SK-N-SH (cell line): Measurements from ENCODE around the gene MACROD2. TPM values are rescaled to one million over a fixed set of nuclear protein-coding genes. Genes with fewer than 3 reads are reported as not detected.

Source experiments
- CTCF ChIA-PET: fragments of 300-600, 350-600 bp; formaldehyde crosslinking; extraction: SDS; loops from one replicate; lab custom pipeline; 2021; lab: Yijun Ruan, JAX
- POLR2A ChIA-PET: fragments of 350-600 bp; sonication (Branson Sonifier 250); formaldehyde crosslinking; extraction: SDS; loops from one replicate; lab custom pipeline; 2020; ENCODE audit warnings: antibody characterized with exemption, inconsistent platforms; lab: Yijun Ruan, JAX
- DNase-seq: peaks from one replicate; pipeline ENCODE4 v3.0.0; 2012
- H2AFZ ChIP-seq: fragments of 200-600 bp; sonication (generic); 2 replicates; pipeline ENCODE4 v1.8.1; 2016; ENCODE audit warnings: antibody characterized with exemption, mild to moderate bottlenecking, low read depth
- H3F3A ChIP-seq: fragments of 200-600 bp; sonication (generic); replicated peaks from 2 replicates; pipeline ENCODE3; 2016; ENCODE audit warnings: antibody characterized with exemption, mild to moderate bottlenecking; ENCODE audit not compliant: insufficient read depth
- H3K27ac ChIP-seq, 2 experiments: fragments of 200-500 bp in 1 of 2; fragments of 200-600 bp in 1 of 2; sonication (Bioruptor generic) in 1 of 2; sonication (generic), shearing (Covaris generic) in 1 of 2; 2 replicates each; pipeline versions ENCODE4 v1.5.1 to v1.6.1; 2014 to 2016; ENCODE audit warnings: low read depth in 2 of 2, inconsistent platforms in 1 of 2, low read length in 1 of 2, mild to moderate bottlenecking in 1 of 2, mixed read lengths in 1 of 2
- H3K27me3 ChIP-seq: fragments of 200-600 bp; sonication (generic), shearing (Covaris generic); 2 replicates; pipeline ENCODE4 v1.6.1; 2016; ENCODE audit warnings: mixed run types; ENCODE audit not compliant: insufficient read depth
- H3K36me3 ChIP-seq, 2 experiments: fragments of 200-500 bp in 1 of 2; fragments of 200-600 bp in 1 of 2; sonication (Bioruptor generic) in 1 of 2; sonication (generic) in 1 of 2; replicated peaks in 1 of 2; 2 replicates each; pipeline versions ENCODE3 to v1.5.1; 2014 to 2016; ENCODE audit warnings: low read length in 1 of 2, mild to moderate bottlenecking in 1 of 2; ENCODE audit not compliant: insufficient read depth in 2 of 2, control insufficient read depth in 1 of 2
- H3K4me1 ChIP-seq, 2 experiments: fragments of 200-500 bp in 1 of 2; fragments of 200-600 bp in 1 of 2; sonication (Bioruptor generic) in 1 of 2; sonication (generic), shearing (Covaris generic) in 1 of 2; 2 replicates each; pipeline versions ENCODE4 v1.5.1 to v1.6.1; 2014 to 2016; ENCODE audit warnings: low read depth in 1 of 2, low read length in 1 of 2, mixed run types in 1 of 2; ENCODE audit not compliant: insufficient read depth in 2 of 2, control insufficient read depth in 1 of 2
- H3K4me2 ChIP-seq: fragments of 200-600 bp; sonication (generic), shearing (Covaris generic); 2 replicates; pipeline ENCODE4 v1.6.1; 2017; ENCODE audit warnings: mixed run types
- H3K4me3 ChIP-seq, 2 experiments: fragments of 200-500 bp in 1 of 2; fragments of 200-600 bp in 1 of 2; sonication (Bioruptor generic) in 1 of 2; sonication (generic), shearing (Covaris generic) in 1 of 2; 2 replicates each; pipeline versions ENCODE4 v1.5.1 to v1.8.1; 2014 to 2016; ENCODE audit warnings: low read depth in 2 of 2, inconsistent platforms in 1 of 2, low read length in 1 of 2, mild to moderate bottlenecking in 1 of 2, mixed read lengths in 1 of 2, moderate library complexity in 1 of 2
- H3K79me2 ChIP-seq: fragments of 200-600 bp; sonication (generic); 2 replicates; pipeline ENCODE4 v1.8.1; 2017; ENCODE audit warnings: mild to moderate bottlenecking; ENCODE audit not compliant: insufficient read depth
- H3K9ac ChIP-seq: fragments of 200-600 bp; sonication (generic); 2 replicates; pipeline ENCODE4 v1.6.1; 2017; ENCODE audit warnings: mixed run types
- H3K9me2 ChIP-seq: fragments of 200-600 bp; sonication (generic); 2 replicates; pipeline ENCODE4 v1.6.1; 2017; ENCODE audit warnings: mixed run types
- H3K9me3 ChIP-seq: fragments of 200-600 bp; sonication (generic); 2 replicates; pipeline ENCODE4 v1.6.1; 2017; ENCODE audit warnings: mixed run types, mild to moderate bottlenecking, moderate library complexity
- H4K20me1 ChIP-seq: fragments of 200-600 bp; sonication (generic); 2 replicates; pipeline ENCODE4 v1.6.1; 2017; ENCODE audit warnings: mild to moderate bottlenecking, mixed run types; ENCODE audit not compliant: insufficient read depth
- CHD2 ChIP-seq: fragments of 150-350 bp; IDR thresholded peaks from 2 replicates; pipeline ENCODE4 v1.6.1; 2018; ENCODE audit warnings: low read length; ENCODE audit not compliant: partially characterized antibody
- EZH2phosphoT487 ChIP-seq: fragments of 200-600 bp; sonication (generic); IDR thresholded peaks from 2 replicates; pipeline ENCODE4 v1.6.1; 2017; ENCODE audit warnings: low read depth, mixed run types, mild to moderate bottlenecking, antibody characterized with exemption, moderate library complexity, borderline replicate concordance
- FOSL2 ChIP-seq: IDR thresholded peaks from 2 replicates; pipeline ENCODE4 v1.4.0; 2012; ENCODE audit warnings: low read depth, mild to moderate bottlenecking, moderate library complexity, borderline replicate concordance
- FOXM1 ChIP-seq: IDR thresholded peaks from 2 replicates; pipeline ENCODE4 v1.4.0; 2012; ENCODE audit warnings: low read depth, mild to moderate bottlenecking
- GATA2 ChIP-seq: sonication (generic); formaldehyde crosslinking; IDR thresholded peaks from 2 replicates; pipeline ENCODE4 v1.5.0; 2020; ENCODE audit warnings: mild to moderate bottlenecking, missing genetic modification reagents
- JUND ChIP-seq: IDR thresholded peaks from 2 replicates; pipeline ENCODE4 v1.4.0; 2012
- MAX ChIP-seq: IDR thresholded peaks from 2 replicates; pipeline ENCODE4 v1.4.0; 2012; ENCODE audit warnings: low read depth
- MXI1 ChIP-seq: IDR thresholded peaks from 2 replicates; pipeline ENCODE4 v1.6.1; 2012; ENCODE audit warnings: mild to moderate bottlenecking, low read depth, low read length, improper control_type of control experiment
- NFIC ChIP-seq: IDR thresholded peaks from 2 replicates; pipeline ENCODE4 v1.4.0; 2012; ENCODE audit warnings: borderline replicate concordance
- NRF1 ChIP-seq: IDR thresholded peaks from 2 replicates; pipeline ENCODE4 v1.6.1; 2012; ENCODE audit warnings: low read depth, mild to moderate bottlenecking, low read length
- RAD21 ChIP-seq: IDR thresholded peaks from 2 replicates; pipeline ENCODE4 v1.6.1; 2012; ENCODE audit warnings: mild to moderate bottlenecking, low read length
- RCOR1 ChIP-seq: fragments of 150-350 bp; IDR thresholded peaks from 2 replicates; pipeline ENCODE4 v1.6.1; 2017; ENCODE audit warnings: antibody characterized with exemption, low read length
- RXRA ChIP-seq: IDR thresholded peaks from 2 replicates; pipeline ENCODE4 v1.4.0; 2012; ENCODE audit warnings: low read depth, mild to moderate bottlenecking, borderline replicate concordance
- SIN3A ChIP-seq: IDR thresholded peaks from 2 replicates; pipeline ENCODE4 v1.6.1; 2012; ENCODE audit warnings: low read depth, mild to moderate bottlenecking, low read length, moderate library complexity, borderline replicate concordance
- SMC3 ChIP-seq: IDR thresholded peaks from 2 replicates; pipeline ENCODE4 v1.6.1; 2012; ENCODE audit warnings: low read depth, low read length, improper control_type of control experiment
- TCF12 ChIP-seq: IDR thresholded peaks from 2 replicates; pipeline ENCODE4 v1.4.0; 2012
- USF2 ChIP-seq: fragments of 150-350 bp; IDR thresholded peaks from 2 replicates; pipeline ENCODE4 v1.6.1; 2017; ENCODE audit warnings: antibody characterized with exemption, low read length, low read depth, borderline replicate concordance
- YY1 ChIP-seq: IDR thresholded peaks from 2 replicates; pipeline ENCODE4 v1.4.0; 2012; ENCODE audit warnings: low read depth, mild to moderate bottlenecking
- WGBS: methylation state at CpG from one replicate; pipeline ENCODE4 v1.1.6; 2017; ENCODE audit warnings: low lambda C conversion rate; 5-methylcytosine and 5-hydroxymethylcytosine counted together
- polyA plus RNA-seq, 3 experiments: library from polyadenylated mRNA; depleted of rRNA; stranded (reverse); fragments of >200 nt; gene quantifications; 2 replicates each; pipeline ENCODE4 v1.2.3, GENCODE V29; 2012
- TF ChIP-seq, protein P1 (sequence below): fragments of 150-350 bp; IDR thresholded peaks from 2 replicates; pipeline ENCODE4 v1.6.1; 2016; ENCODE audit warnings: mild to moderate bottlenecking, low read depth, low read length
- TF ChIP-seq, protein P2 (sequence below): IDR thresholded peaks from 2 replicates; pipeline ENCODE4 v1.4.0; 2012; ENCODE audit warnings: low read depth, borderline replicate concordance

Gene MACROD2
- polyA plus RNA-seq, 1 of the 3 experiments (the other 2 are of a cell fraction), result 0.33 TPM

DNA sequence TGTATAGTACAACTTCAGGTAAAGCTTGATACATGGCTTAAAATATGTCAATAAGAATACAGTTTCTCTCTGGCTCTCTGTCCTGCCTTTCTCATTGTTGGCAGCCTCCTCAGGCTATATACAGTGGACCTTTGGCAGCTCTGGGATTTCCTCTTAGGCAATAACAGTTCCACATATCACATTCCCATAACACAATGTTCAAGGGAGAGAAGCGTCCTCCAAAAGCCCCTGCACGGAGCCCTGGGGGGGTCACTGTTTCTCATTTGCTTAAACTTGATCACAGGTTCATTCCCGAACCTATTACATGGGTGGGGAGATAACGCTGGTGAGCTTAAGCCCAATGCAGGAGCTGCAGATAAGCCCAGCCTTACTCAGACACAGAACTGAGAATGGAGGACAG is 346.5 kb downstream of the MACROD2 start:
- 80% methylated on average over 4 of the region's 4 CpGs for WGBS
- H3K36me3 ChIP-seq, result no peaks in the 10 kb centered on the region
- H3K27ac ChIP-seq, result no peak overlapping the region
- ChIA-PET POLR2A (no interaction called here), CTCF (no interaction called here)
- H3K79me2 ChIP-seq, result no peaks in the 10 kb centered on the region
- TF ChIP-seq TCF12 (no peak), GATA2 (no peak), SIN3A (no peak), NFIC (no peak), RXRA (no peak), RCOR1 (no peak), RAD21 (no peak), EZH2phosphoT487 (no peak), CHD2 (no peak), FOXM1 (no peak), FOSL2 (no peak)
- TF ChIP-seq, protein P1, sequence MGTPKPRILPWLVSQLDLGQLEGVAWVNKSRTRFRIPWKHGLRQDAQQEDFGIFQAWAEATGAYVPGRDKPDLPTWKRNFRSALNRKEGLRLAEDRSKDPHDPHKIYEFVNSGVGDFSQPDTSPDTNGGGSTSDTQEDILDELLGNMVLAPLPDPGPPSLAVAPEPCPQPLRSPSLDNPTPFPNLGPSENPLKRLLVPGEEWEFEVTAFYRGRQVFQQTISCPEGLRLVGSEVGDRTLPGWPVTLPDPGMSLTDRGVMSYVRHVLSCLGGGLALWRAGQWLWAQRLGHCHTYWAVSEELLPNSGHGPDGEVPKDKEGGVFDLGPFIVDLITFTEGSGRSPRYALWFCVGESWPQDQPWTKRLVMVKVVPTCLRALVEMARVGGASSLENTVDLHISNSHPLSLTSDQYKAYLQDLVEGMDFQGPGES, result no peak
- TF ChIP-seq, protein P2, sequence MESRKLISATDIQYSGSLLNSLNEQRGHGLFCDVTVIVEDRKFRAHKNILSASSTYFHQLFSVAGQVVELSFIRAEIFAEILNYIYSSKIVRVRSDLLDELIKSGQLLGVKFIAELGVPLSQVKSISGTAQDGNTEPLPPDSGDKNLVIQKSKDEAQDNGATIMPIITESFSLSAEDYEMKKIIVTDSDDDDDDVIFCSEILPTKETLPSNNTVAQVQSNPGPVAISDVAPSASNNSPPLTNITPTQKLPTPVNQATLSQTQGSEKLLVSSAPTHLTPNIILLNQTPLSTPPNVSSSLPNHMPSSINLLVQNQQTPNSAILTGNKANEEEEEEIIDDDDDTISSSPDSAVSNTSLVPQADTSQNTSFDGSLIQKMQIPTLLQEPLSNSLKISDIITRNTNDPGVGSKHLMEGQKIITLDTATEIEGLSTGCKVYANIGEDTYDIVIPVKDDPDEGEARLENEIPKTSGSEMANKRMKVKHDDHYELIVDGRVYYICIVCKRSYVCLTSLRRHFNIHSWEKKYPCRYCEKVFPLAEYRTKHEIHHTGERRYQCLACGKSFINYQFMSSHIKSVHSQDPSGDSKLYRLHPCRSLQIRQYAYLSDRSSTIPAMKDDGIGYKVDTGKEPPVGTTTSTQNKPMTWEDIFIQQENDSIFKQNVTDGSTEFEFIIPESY, result no peak
- H4K20me1 ChIP-seq, result no peaks in the 10 kb centered on the region
- no peak overlapping the region for H2AFZ ChIP-seq
- no peaks in the 10 kb centered on the region for H3K27me3 ChIP-seq
- no peaks in the 10 kb centered on the region for H3K9me2 ChIP-seq
- H3K4me1 ChIP-seq, result peaks cover 0 to 2% of the 10 kb centered on the region in 2 experiments; a peak in 2 of 4 replicates
- DNase-seq, result no peak
- H3K4me2 ChIP-seq, result no peak overlapping the region
- no peaks in the 10 kb centered on the region for H3K9me3 ChIP-seq
- no peak overlapping the region for H3K9ac ChIP-seq
- H3K4me3 ChIP-seq, result no peak overlapping the region
- H3F3A ChIP-seq, result no peaks in the 10 kb centered on the region

DNA sequence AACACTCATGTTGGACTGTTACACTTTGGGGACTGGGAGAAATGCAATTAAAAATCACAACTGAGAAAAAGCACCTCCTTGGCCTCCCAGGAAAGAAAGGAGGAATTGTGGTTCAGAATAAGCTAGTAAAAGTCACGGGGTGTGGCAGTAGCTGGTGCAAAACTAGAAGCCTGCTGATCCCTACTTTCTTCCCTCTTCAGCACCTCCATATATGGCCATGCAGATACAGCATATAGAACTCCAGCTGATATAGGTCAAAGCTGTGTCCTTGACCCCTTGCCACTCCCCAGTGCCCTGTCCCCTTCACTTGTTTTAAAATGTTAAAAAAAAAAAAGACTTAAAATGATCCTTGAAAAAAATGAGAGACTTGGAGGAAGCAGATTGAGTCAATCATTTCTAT is 347.6 kb downstream of the MACROD2 start:
- no peak overlapping the region for H2AFZ ChIP-seq
- no peaks in the 10 kb centered on the region for H4K20me1 ChIP-seq
- H3K9me3 ChIP-seq, result no peaks in the 10 kb centered on the region
- H3K4me2 ChIP-seq, result no peak overlapping the region
- TF ChIP-seq YY1, result no peak
- no peak for TF ChIP-seq USF2
- no peak for TF ChIP-seq SMC3
- TF ChIP-seq NRF1, result no peak
- TF ChIP-seq, protein P2, result no peak
- TF ChIP-seq, protein P1, result no peak
- TF ChIP-seq FOSL2, result no peak
- TF ChIP-seq MXI1, result no peak
- TF ChIP-seq TCF12, result no peak
- TF ChIP-seq JUND, result no peak
- no peak for TF ChIP-seq MAX
- no peak overlapping the region for H3K9ac ChIP-seq
- H3K27ac ChIP-seq, result no peak overlapping the region
- H3F3A ChIP-seq, result no peaks in the 10 kb centered on the region
- H3K9me2 ChIP-seq, result no peaks in the 10 kb centered on the region
- 85% methylated on average over 1 of the region's 1 CpG for WGBS
- peaks cover 0 to 2% of the 10 kb centered on the region in 2 experiments; a peak in 1 of 4 replicates for H3K4me1 ChIP-seq
- ChIA-PET CTCF (interaction anchor here (0.7 kb wide), 2 partner anchors 13 to 154 kb away, joined by 3 read pairs; no protein-coding TSS in a partner anchor), POLR2A (no interaction called here)
- H3K36me3 ChIP-seq, result no peaks in the 10 kb centered on the region
- no peak for DNase-seq
- no peak overlapping the region for H3K4me3 ChIP-seq
- H3K79me2 ChIP-seq, result no peaks in the 10 kb centered on the region
- no peaks in the 10 kb centered on the region for H3K27me3 ChIP-seq
